ENCODE results near the gene MEF2A.
"Not testable (repeated sequence)": the region's sequence is repeated elsewhere in the genome, so short reads cannot be mapped to it uniquely, and the experiment has no call there.

MEF2A gene

DNA sequence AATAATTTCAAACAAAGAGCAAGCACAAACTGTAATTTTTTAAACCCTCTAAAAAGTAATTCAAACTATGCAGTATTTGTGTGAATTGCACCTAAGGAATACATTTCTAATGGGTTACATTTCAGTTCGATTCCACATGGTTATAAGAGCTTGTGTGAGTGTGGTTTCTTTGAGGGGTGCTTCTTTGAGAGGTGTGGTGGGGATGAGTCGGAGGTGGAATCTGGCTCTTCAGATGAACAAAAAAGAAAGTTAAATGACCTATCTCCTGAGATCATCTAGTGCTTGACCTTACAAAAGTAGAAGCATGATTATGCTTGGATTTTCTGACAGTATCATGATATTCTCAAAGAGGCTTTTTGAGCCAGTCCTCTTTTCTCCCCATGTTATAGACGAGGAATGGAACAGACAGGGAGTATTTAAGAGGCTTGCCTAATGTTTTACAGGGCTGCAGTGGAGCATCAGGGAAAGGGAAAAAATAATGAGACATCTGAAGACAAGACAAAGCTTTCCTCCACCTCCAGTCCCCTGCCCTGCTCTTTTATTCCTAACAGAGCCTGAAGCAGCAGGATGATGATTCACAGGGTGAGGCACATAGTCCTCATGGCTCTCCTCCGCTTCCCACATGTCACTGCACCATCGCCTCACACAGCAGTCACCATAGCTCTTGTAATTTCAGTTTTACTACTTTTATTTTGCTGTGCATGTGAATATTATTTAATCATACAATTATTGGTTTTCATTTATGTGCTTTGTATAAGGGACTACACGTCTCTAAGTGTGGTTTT is 85.4 kb downstream of the MEF2A start:
- DNase-seq, result peak in 1 of 2 donors; percentile 9

DNA sequence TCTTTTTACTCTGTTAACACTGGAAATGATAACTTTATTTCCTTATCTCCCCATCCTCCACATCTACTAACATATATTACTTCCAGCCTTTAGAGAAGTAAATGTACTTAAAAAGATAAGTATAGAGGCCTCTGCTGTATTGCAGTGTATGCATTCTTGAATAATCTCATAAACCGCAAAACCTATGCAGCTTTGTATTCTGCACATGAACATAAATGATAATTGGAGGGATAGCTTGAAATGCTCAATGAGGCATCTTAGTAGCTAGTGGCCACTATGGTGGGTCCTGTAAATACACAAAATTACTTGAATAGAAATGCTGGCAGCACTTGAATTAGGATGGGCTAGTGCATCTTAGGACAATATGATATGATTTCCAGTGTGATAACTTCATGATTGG is 90.4 kb downstream of the MEF2A start:
- no peak for DNase-seq

DNA sequence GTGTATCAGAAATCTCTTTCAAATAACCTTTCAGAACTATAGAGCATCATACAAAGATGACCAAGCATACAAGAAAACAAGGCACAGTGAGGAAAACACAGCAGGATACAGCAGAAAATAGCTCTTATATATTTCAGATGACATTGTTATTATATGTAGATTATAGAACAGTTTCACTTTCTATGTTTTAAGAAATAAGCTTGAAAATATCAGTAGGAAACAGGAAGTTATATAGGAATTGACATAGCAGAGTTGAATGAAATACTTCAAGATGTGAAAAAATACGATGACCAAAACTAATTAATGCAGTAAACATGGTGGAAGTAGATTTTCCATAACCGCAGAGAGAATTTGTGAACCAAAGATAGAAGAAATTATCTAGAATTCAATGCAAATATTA is 92.2 kb downstream of the MEF2A start:
- DNase-seq, result no peak

DNA sequence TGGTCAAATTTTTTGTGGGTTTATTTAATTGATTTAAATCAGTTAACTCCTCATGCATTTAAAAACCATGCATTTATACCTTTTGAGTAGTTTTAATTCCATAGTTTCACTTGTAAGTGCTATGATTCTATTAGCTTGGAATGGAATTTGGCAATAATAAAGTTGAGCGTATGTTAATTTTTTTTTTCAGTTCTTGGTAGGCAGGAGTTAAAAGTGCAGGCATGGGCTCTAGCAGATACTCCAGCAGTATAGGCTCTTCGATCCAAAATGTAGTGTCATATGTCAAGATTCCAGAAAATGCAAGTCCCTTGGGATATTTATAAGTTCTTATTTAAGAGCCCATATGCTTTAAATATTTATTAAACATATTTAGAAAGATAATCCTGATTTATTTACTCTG is 97.1 kb downstream of the MEF2A start:
- DNase-seq, result no peak

DNA sequence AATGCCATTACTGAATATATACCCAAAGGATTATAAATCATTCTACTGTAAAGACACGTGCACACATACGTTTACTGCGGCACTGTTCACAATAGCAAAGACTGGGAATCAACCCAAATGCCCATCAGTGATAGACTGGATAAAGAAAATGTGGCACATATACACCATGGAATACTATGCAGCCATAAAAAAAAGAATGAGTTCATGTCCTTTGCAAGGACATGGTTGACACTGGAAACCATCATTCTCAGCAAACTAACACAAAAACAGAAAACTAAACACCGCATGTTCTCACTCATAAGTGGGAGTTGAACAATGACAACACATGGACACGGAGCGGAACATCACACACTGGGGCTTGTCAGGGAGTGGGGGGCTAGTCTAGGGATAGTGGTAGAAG is 100.3 kb downstream of the MEF2A start:
- DNase-seq, result not testable (repeated sequence)

- no peak for DNase-seq
Measured at GRCh38 chr15:99668533-99669182, 102.9 kb downstream of the MEF2A start.

GRCh38 chr15:99669250-99669649 is 103.5 kb downstream of the MEF2A start:
- no peak for DNase-seq

DNA sequence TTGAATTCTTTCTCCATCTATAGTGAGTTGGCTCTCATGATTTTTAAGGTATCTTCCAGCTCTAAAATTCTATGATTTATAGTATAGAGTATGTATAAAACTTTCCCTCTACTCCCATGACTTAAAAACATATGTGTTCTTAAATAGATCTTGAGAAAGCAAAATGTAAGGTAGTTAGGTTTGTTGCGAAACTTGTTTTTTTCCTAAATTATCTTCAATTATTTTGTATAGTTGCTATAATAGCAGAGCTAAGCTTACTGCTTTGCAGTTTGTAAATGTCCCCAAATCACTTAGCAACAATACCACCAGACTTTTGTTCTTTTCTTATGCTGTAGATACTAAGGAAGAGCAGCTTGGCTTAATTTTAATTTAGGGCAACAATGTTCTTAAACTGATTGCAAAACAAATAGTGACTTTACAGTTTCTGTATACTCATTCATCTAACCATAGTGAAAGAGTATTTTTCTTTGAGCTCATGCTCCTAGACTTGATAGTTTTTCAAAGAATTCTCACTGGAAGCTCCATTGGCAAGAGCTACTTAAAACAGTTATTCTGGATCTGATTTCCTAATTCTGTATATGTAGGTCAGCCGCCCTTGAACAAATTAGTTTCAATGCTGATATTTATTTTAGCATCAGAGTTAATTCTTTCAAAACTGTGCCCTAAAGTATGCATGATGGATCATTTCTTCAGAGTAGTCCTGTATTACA is 106.3 kb downstream of the MEF2A start:
- DNase-seq, result no peak

DNA sequence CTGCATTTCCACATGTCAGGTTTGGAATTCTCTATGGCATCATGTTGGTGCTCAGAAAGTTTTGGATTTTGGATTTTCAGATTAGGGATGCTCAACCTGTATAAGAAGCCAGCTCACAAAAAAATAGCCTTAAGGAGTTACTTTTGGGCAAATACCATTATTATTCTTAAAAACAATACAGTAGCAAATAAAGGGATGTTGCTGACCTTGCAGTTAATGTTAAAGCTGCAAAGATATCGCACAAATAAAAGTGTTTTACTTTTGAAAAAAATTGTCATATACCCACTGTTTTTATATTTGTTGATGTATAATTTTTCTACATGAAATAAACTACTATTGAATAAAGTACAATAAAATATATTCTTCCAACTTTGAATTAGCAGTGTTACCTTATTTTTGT is 107.3 kb downstream of the MEF2A start:
- DNase-seq, result no peak

- DNase-seq, result no peak
Measured at GRCh38 chr15:99674279-99674678, 108.5 kb downstream of the MEF2A start.

GRCh38 chr15:99677540-99678134 is 111.9 kb downstream of the MEF2A start:
- DNase-seq, result no peak

GRCh38 chr15:99680276-99680675 is 114.5 kb downstream of the MEF2A start:
- DNase-seq, result no peak

DNA sequence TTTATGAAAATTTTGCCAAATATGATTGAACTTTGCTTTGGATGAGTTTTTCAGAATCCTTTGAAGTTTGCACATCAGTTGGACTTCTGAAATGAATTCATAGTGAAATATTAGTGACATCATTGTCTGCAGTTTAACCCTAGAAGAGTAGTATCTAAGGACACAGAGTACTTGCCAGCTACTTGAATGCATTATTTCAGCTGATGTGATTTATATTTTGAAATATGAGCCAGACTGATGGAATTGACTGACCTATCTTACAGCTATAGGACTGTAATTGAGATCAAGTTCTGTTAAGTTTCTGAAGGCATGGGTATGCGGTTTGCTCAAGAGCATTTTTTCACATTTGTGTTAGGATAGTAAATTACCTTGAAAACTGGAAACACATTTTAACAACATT is 116.2 kb downstream of the MEF2A start:
- DNase-seq, result no peak

- DNase-seq, result peak in 1 of 2 donors; percentile 34
Measured at GRCh38 chr15:99682455-99682854, 116.7 kb downstream of the MEF2A start.

DNA sequence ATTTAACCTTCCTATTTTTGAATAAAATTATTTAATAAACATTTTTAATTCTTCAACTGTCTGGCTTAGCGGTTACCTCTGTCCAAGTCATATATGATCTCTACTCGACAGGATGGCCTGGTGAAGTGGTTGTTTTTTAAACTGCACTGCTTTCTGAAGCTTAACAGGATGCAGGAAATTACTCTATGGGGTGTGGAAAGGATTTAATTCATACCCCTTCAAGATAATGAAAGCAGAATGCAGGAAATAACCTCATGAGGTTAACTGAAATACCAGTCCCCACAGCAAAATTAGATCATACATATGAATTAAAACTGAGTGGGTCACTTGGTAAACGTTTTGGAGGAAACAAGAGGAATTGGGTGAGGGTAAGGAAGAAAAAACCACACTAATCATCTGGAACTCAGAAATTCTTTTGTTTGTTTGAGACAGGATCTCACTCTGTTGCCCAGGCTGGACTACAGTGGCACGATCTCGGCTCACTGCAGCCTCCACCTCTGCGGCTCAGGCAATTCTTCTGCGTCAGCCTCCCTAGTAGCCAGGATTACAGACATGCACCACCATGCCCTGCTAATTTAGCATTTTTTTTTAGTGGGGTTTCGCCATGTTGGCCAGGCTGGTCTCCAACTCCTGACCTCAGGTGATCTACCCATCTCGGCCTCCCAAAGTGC is 117.4 kb downstream of the MEF2A start:
- DNase-seq, result no peak

- DNase-seq, result no peak
Measured at GRCh38 chr15:99686290-99686689, 120.5 kb downstream of the MEF2A start.

DNA sequence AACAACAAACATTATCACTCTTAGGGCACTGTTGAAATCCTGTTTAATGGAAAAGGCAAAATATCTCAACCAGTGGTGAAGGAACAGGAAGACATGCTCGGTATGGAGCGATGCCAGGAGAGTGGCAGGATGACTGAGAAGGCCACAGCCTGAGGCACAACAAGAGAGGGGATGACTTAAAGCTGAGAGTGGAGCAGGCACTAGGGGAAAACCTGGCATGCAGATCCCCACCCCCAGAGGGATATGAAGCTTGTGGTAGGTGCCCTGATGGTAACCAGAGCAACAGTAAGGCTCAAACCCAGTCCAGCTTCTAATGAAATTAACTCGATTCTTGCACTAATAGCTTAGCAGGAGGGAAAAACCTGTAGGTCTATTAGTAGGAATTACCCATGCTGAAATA is 127.0 kb downstream of the MEF2A start:
- DNase-seq, result no peak

DNA sequence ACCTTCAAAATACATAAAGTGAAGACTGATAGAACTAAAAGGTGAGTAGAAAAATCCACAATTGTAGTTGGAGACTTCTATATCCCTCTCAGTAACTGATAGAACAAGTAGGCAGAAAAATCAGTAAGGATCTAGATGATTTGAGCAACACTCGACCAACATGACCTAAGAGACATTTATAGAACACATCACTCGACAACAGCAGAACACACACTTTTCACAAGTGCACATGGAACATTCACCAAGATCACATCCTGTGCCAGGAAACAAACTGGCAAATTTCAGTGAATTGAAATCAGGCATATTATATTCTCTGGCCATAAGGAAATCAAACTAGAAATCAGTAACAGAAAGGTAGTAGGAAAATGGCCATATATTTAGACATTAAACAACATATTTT is 130.3 kb downstream of the MEF2A start:
- no peak for DNase-seq

GRCh38 chr15:99702895-99703602 is 137.3 kb downstream of the MEF2A start:
- peak; percentile 49 to 63 for DNase-seq

GRCh38 chr15:99703603-99704443 is 138.0 kb downstream of the MEF2A start:
- DNase-seq, result peak; percentile 86 to 96

- DNase-seq, result peak; percentile 79 to 87
Measured at GRCh38 chr15:99704444-99704838, 138.7 kb downstream of the MEF2A start.

Data from inflammatory macrophage (primary cell).